Heart right ventricle (tissue), 16 donors: ENCODE measurements around the gene TENM4. TPM values are rescaled to one million over a fixed set of nuclear protein-coding genes. Genes with fewer than 3 reads are reported as not detected.

ENCODE experiments used
- ATAC-seq, 8 donors: fragments of 200-7000 bp; cut with Tn5 transposase; one replicate each; pipeline ENCODE4 v1.9.1; 2020; ENCODE audit warnings: mild to moderate bottlenecking in 8 of 8, moderate library complexity in 8 of 8, moderate number of reproducible peaks in 1 of 8
- DNase-seq, 2 donors: peaks; one replicate each; pipeline ENCODE4 v3.0.0-alpha.2; 2020
- H3K27ac ChIP-seq, 10 donors: fragments of 200-600 bp; sonication (generic) in 2 of 10; one replicate each; pipeline versions ENCODE4 v1.5.0 to v1.8.0; 2020 to 2022; ENCODE audit warnings: mild to moderate bottlenecking in 3 of 10
- H3K27me3 ChIP-seq, 7 donors: fragments of 200-600 bp; one replicate each; pipeline ENCODE4 v1.8.0; 2021 to 2022; ENCODE audit warnings: mild to moderate bottlenecking in 2 of 7
- H3K36me3 ChIP-seq, 9 donors: fragments of 200-600 bp; sonication (generic) in 1 of 9; one replicate each; pipeline versions ENCODE4 v1.5.0 to v1.8.0; 2020 to 2022; ENCODE audit warnings: mild to moderate bottlenecking in 2 of 9
- H3K4me1 ChIP-seq, 9 donors: fragments of 200-600 bp; sonication (generic) in 1 of 9; one replicate each; pipeline versions ENCODE4 v1.5.0 to v1.8.0; 2020 to 2022; ENCODE audit warnings: mild to moderate bottlenecking in 4 of 9
- H3K4me3 ChIP-seq, 10 donors: fragments of 200-600 bp; sonication (generic) in 2 of 10; one replicate each; pipeline versions ENCODE4 v1.5.0 to v1.8.0; 2020 to 2022; ENCODE audit warnings: mild to moderate bottlenecking in 7 of 10, moderate library complexity in 2 of 10
- H3K9me3 ChIP-seq, 11 donors: fragments of 200-600 bp in 10 of 11; sonication (generic) in 2 of 11; one replicate each; pipeline versions ENCODE4 v1.5.0 to v1.8.0; 2013 to 2022; ENCODE audit warnings: mild to moderate bottlenecking in 2 of 11, control low read depth in 1 of 11, moderate library complexity in 1 of 11
- CTCF ChIP-seq, 9 donors: fragments of 200-600 bp; sonication (generic) in 2 of 9; IDR thresholded peaks; one replicate each; pipeline versions ENCODE4 v1.5.0 to v1.8.0; 2021 to 2022; ENCODE audit warnings: antibody characterized with exemption in 9 of 9, mild to moderate bottlenecking in 5 of 9, moderate library complexity in 1 of 9
- WGBS, 2 donors: extraction: QIAGEN DNeasy Blood & Tissue Kit; methylation state at CpG; one replicate each; pipeline ENCODE4 v1.1.7; 2013; ENCODE audit warnings: inconsistent platforms in 1 of 2; 5-methylcytosine and 5-hydroxymethylcytosine counted together
- intact Hi-C, 10 donors: fragments of 100-400 bp; cut with DNase I; formaldehyde crosslinking; loops; one replicate each; pipeline versions ENCODE4 v1.11.1 to v1.14.2; 2022
- polyA plus RNA-seq, 2 donors: library from polyadenylated mRNA; stranded (reverse); fragments of 200-250 nt; gene quantifications; one replicate each; pipeline ENCODE4 v1.2.3, GENCODE V29; 2013
- total RNA-seq, 10 donors: library from RNA; stranded (reverse); fragmentation: NEBNext Ultra II Directional in 3 of 10; extraction: Animal tissue kit (Norgen Biotek cat#: 25700) in 3 of 10; gene quantifications; one replicate each; pipeline versions ENCODE4 v1.2.1 to v1.2.4, GENCODE V29; 2021 to 2023
- donor health status: Arrhythmogenic right ventricular cardiomyopathy.
- donor health status: ischemic (EF 13 %, LVEDD 7.1; RV severe dilation, severe dysfunction).
- donor health status: healthy with polysubstance abuse.
- donor health status: DM: no; HTN: yes; CAD: no.
- donor health status: DM: no; HTN: no; CAD: no.
- donor health status: ischemic (EF 25% LVEDD 6.9; RV normal size, moderate dysfunction).
- donor health status: ischemic (EF 25% LVEDD 5.7; RV mildly dilated, moderate dysfunction).
- donor health status: healthy.
- donor health status: DM: yes; HTN: yes; CAD: no.
- donor health status: Ischemic cardiomyopathy.
- donor health status: ischemic (EF 35%, LVEDD 5.7; RV mildly dilated, moderate dysfunction).
- donor health status: nonischemic (EF 11% LVEDD 7.7; RV severe dilation, severe dysfunction).
- donor health status: DM: yes; HTN: yes; CAD: no.
- donor health status: PGD.
- donor health status: ischemic (EF 29% LVEDD 5.4; RV normal size, mild dysfunction).
- donor health status: nonischemic (EF 23%, LVEDD 6.1; RV moderate dilation, normal function).

TENM4 gene
- total and polyA plus RNA-seq, 12 donors: 0.10 to 3.6 (median 0.91) TPM

GRCh38 chr11:78801161-78801884 is 639.5 kb downstream of the TENM4 start:
- no peak for TF ChIP-seq CTCF (IDR thresholded peaks at IDR 0.05)
- H3K36me3 ChIP-seq: no peaks in the 10 kb centered on the region
- DNase-seq (peak in 1 of 2 donors; percentile 45), ATAC-seq (peak; percentile 47 to 68 (median 61))
- 8 to 19% methylated on average over 3 of the region's 3 CpGs for WGBS, 2 donors
- H3K27me3 ChIP-seq: no peaks in the 10 kb centered on the region
- H3K27ac ChIP-seq: peak overlapping the region in 7 of 10 donors; percentile 14 to 87 (median 32)
- intact Hi-C loops: loop anchor here in 2 of 10 donors (5.0 to 10.0 kb wide), 2 partner anchors 161 to 243 kb away; no protein-coding TSS in a partner anchor
- no peaks in the 10 kb centered on the region for H3K9me3 ChIP-seq
- H3K4me1 ChIP-seq: peaks cover 0 to 50% (median 21%) of the 10 kb centered on the region in 9 donors
- H3K4me3 ChIP-seq: no peak overlapping the region

DNA sequence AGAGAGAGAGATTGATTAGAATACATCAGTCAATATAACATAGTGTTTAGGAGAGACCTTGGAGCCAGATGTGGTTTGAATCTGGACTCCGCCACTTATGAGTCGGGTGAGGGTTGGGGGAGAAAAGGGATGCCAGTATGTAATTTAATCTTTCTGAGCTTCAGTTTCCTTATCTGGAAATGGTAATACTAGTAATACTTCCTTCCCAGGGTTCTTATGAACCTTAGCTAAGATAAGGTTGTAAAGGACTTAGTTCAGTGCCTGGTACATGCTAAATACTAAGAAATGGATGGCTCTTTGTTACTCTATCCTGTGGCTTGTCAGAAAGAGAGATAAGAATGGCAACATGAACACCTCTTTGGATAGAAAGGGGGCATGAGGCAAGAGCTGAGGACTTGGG is 640.1 kb downstream of the TENM4 start:
- WGBS, 2 donors: 94 to 99% methylated on average over 2 of the region's 2 CpGs
- intact Hi-C loops: loop anchor here in 2 of 10 donors (5.0 to 10.0 kb wide), 2 partner anchors 162 to 244 kb away; no protein-coding TSS in a partner anchor
- Histone ChIP-seq H3K36me3 (no peaks in the 10 kb centered on the region), H3K4me3 (no peak overlapping the region), H3K4me1 (peaks cover 0 to 49% (median 21%) of the 10 kb centered on the region in 9 donors), H3K9me3 (no peaks in the 10 kb centered on the region), H3K27ac (peak overlapping the region in 3 of 10 donors; percentile 17 to 87 (median 44)), H3K27me3 (no peaks in the 10 kb centered on the region)
- no peak for DNase-seq
- ATAC-seq: no peak
- no peak for TF ChIP-seq CTCF (IDR thresholded peaks at IDR 0.05)

GRCh38 chr11:78800096-78800690 is 640.6 kb downstream of the TENM4 start:
- peaks cover 0 to 51% (median 21%) of the 10 kb centered on the region in 9 donors for H3K4me1 ChIP-seq
- ATAC-seq: no peak
- peak overlapping the region in 1 of 10 donors; percentile 87 for H3K27ac ChIP-seq
- H3K4me3 ChIP-seq: no peak overlapping the region
- no peak for TF ChIP-seq CTCF (IDR thresholded peaks at IDR 0.05)
- no peaks in the 10 kb centered on the region for H3K9me3 ChIP-seq
- intact Hi-C loops: loop anchor here in 2 of 10 donors (5.0 to 10.0 kb wide), 2 partner anchors 162 to 245 kb away; no protein-coding TSS in a partner anchor
- no peaks in the 10 kb centered on the region for H3K36me3 ChIP-seq
- no peak for DNase-seq
- H3K27me3 ChIP-seq: no peaks in the 10 kb centered on the region
- 96 to 97% methylated on average over 4 of the region's 4 CpGs for WGBS, 2 donors

GRCh38 chr11:78798663-78799062 is 642.2 kb downstream of the TENM4 start:
- intact Hi-C loops: loop anchor here in 4 of 10 donors (2.0 to 10.0 kb wide), 4 partner anchors 156 to 166 kb away; no protein-coding TSS in a partner anchor
- ATAC-seq: peak; percentile 72 to 93 (median 86)

More at GRCh38 chr11:78798663-78799062, 642.2 kb downstream of the TENM4 start:
- TF ChIP-seq CTCF (IDR thresholded peaks at IDR 0.05): peak; percentile 66 to 89 (median 82)
- Histone ChIP-seq H3K27me3 (no peaks in the 10 kb centered on the region), H3K27ac (peak overlapping the region in 1 of 10 donors; percentile 81), H3K36me3 (no peaks in the 10 kb centered on the region), H3K4me3 (no peak overlapping the region), H3K4me1 (peaks cover 0 to 51% (median 21%) of the 10 kb centered on the region in 9 donors), H3K9me3 (no peaks in the 10 kb centered on the region)
- WGBS, 2 donors: 34 to 40% methylated on average over 5 of the region's 5 CpGs
- peak; percentile 75 to 76 for DNase-seq
